ENCODE data around the gene TPP2.

GRCh38 chr13:102651392-102651791 lies 54.6 kb downstream of the TPP2 start:
- no peak for TF ChIP-seq CTCF (IDR thresholded peaks at IDR 0.05)
- TF ChIP-seq POLR2A (IDR thresholded peaks at IDR 0.05): no peak
